ENCODE results near the gene HEG1.

Gene HEG1

GRCh38 chr3:125077864-125078263 is 22.1 kb upstream of the HEG1 start:
- H3K4me1 ChIP-seq (ENCODE audit: control extremely low read depth in 1 of 4, control insufficient read depth in 4 of 4, insufficient read depth in 4 of 4, low read length in 3 of 4), result peaks cover 0 to 5% (median 0%) of the 10 kb centered on the region in 4 experiments
- H3K27ac ChIP-seq (ENCODE audit: insufficient read depth in 1 of 2, low read depth in 1 of 2, low read length in 2 of 2, poor library complexity in 1 of 2, severe bottlenecking in 2 of 2), result no peak overlapping the region
- 100% methylated on average over 2 of the region's 3 CpGs for WGBS (ENCODE audit: insufficient coverage)
- POLR2A ChIA-PET, result no interaction called here
- no peak overlapping the region for H3K4me3 ChIP-seq (ENCODE audit: control insufficient read depth in 1 of 7, extremely low read depth in 1 of 7, insufficient read depth in 4 of 7, low read depth in 2 of 7, low read length in 6 of 7)
- no peaks in the 10 kb centered on the region for H3K9me3 ChIP-seq (ENCODE audit: control extremely low read depth in 1 of 5, control insufficient read depth in 4 of 5, insufficient read depth in 2 of 5, low read depth in 1 of 5, low read length in 4 of 5)
- peaks cover 0 to 2% (median 0%) of the 10 kb centered on the region in 5 experiments for H3K27me3 ChIP-seq (replicated peaks in 2 of 5; ENCODE audit: control insufficient read depth in 4 of 5, insufficient read depth in 5 of 5, low read length in 4 of 5)
- no peaks in the 10 kb centered on the region for H3K36me3 ChIP-seq (ENCODE audit: control insufficient read depth in 4 of 4, insufficient read depth in 4 of 4, low read length in 3 of 4)
- no peak for DNase-seq
- CTCF ChIA-PET, result no interaction called here

DNA sequence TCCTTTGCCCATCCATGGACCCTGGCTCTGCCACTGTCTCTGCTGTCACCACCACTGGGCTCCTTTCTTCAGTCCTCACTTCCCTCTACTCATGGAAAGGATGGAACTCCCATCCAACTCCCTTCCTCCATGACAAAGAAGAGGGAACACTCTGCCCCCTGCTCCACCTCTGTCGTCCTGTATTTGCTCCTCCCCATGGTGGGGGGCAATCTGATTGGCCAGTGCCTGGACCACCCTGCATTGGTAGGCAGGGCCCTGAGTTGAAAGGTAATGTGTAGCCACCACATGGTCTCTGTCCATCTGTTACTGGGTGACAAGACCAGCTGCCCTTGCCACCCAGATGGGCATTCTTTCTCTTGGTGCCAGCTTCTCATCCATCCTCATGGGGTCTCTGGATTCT is 20.7 kb upstream of the HEG1 start:
- Histone ChIP-seq H3K4me1 (ENCODE audit: control extremely low read depth in 1 of 4, control insufficient read depth in 4 of 4, insufficient read depth in 4 of 4, low read length in 3 of 4) (peaks cover 0 to 8% (median 0%) of the 10 kb centered on the region in 4 experiments), H3K4me3 (ENCODE audit: control insufficient read depth in 1 of 7, extremely low read depth in 1 of 7, insufficient read depth in 4 of 7, low read depth in 2 of 7, low read length in 6 of 7) (no peak overlapping the region), H3K27ac (ENCODE audit: insufficient read depth in 1 of 2, low read depth in 1 of 2, low read length in 2 of 2, poor library complexity in 1 of 2, severe bottlenecking in 2 of 2) (no peak overlapping the region), H3K36me3 (ENCODE audit: control insufficient read depth in 4 of 4, insufficient read depth in 4 of 4, low read length in 3 of 4) (no peaks in the 10 kb centered on the region), H3K9me3 (ENCODE audit: control extremely low read depth in 1 of 5, control insufficient read depth in 4 of 5, insufficient read depth in 2 of 5, low read depth in 1 of 5, low read length in 4 of 5) (no peaks in the 10 kb centered on the region), H3K27me3 (replicated peaks in 2 of 5; ENCODE audit: control insufficient read depth in 4 of 5, insufficient read depth in 5 of 5, low read length in 4 of 5) (peaks cover 0 to 2% (median 0%) of the 10 kb centered on the region in 5 experiments)
- WGBS (ENCODE audit: insufficient coverage), result no CpG with 5 or more reads among the region's 1 CpG
- POLR2A ChIA-PET, result no interaction called here
- CTCF ChIA-PET, result no interaction called here
- DNase-seq, result no peak

DNA sequence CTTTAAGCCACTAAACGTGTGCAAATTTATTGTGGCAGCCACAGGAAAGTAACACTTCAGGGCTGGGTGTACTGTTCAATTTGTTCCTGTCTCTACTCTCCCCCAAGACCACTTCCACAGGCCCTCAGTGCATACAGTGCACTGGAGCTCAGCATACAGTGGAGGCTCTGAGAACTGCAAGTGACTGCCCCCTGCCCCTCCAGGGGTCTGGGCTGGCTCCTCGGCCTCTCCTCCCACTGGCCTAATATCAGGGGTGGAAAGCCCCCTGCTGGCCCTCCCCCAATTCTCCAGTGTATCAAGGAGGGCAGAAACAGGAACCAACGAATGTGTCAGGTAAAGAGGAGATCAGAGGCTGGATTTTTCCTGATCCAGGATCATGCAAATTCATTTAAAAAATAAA is 19.9 kb upstream of the HEG1 start:
- Histone ChIP-seq H3K27ac (ENCODE audit: insufficient read depth in 1 of 2, low read depth in 1 of 2, low read length in 2 of 2, poor library complexity in 1 of 2, severe bottlenecking in 2 of 2) (no peak overlapping the region), H3K4me1 (ENCODE audit: control extremely low read depth in 1 of 4, control insufficient read depth in 4 of 4, insufficient read depth in 4 of 4, low read length in 3 of 4) (peaks cover 0 to 8% (median 0%) of the 10 kb centered on the region in 4 experiments), H3K9me3 (ENCODE audit: control extremely low read depth in 1 of 5, control insufficient read depth in 4 of 5, insufficient read depth in 2 of 5, low read depth in 1 of 5, low read length in 4 of 5) (no peaks in the 10 kb centered on the region), H3K27me3 (replicated peaks in 2 of 5; ENCODE audit: control insufficient read depth in 4 of 5, insufficient read depth in 5 of 5, low read length in 4 of 5) (peaks cover 0 to 2% (median 0%) of the 10 kb centered on the region in 5 experiments), H3K36me3 (ENCODE audit: control insufficient read depth in 4 of 4, insufficient read depth in 4 of 4, low read length in 3 of 4) (no peaks in the 10 kb centered on the region), H3K4me3 (ENCODE audit: control insufficient read depth in 1 of 7, extremely low read depth in 1 of 7, insufficient read depth in 4 of 7, low read depth in 2 of 7, low read length in 6 of 7) (no peak overlapping the region)
- ChIA-PET POLR2A (no interaction called here), CTCF (no interaction called here)
- DNase-seq, result peak in 2 of 3 donors; percentile 7 to 13
- WGBS (ENCODE audit: insufficient coverage), result 29% methylated on average over 1 of the region's 3 CpGs

GRCh38 chr3:125073390-125073905 is 17.7 kb upstream of the HEG1 start:
- H3K36me3 ChIP-seq (ENCODE audit: control insufficient read depth in 4 of 4, insufficient read depth in 4 of 4, low read length in 3 of 4), result no peaks in the 10 kb centered on the region
- no peak overlapping the region for H3K4me3 ChIP-seq (ENCODE audit: control insufficient read depth in 1 of 7, extremely low read depth in 1 of 7, insufficient read depth in 4 of 7, low read depth in 2 of 7, low read length in 6 of 7)
- CTCF ChIA-PET, result interaction anchor here (0.6 to 1.5 kb wide), 2 partner anchors 15 to 313 kb away, joined by 3 to 5 read pairs; no protein-coding TSS in a partner anchor
- no peaks in the 10 kb centered on the region for H3K9me3 ChIP-seq (ENCODE audit: control extremely low read depth in 1 of 5, control insufficient read depth in 4 of 5, insufficient read depth in 2 of 5, low read depth in 1 of 5, low read length in 4 of 5)
- DNase-seq, result no peak
- POLR2A ChIA-PET, result interaction anchor here (0.7 kb wide), 1 partner anchor 366 kb away, joined by 4 read pairs; no protein-coding TSS in a partner anchor
- WGBS (ENCODE audit: insufficient coverage), result 99% methylated on average over 7 of the region's 7 CpGs
- peaks cover 0 to 25% (median 8%) of the 10 kb centered on the region in 4 experiments for H3K4me1 ChIP-seq (ENCODE audit: control extremely low read depth in 1 of 4, control insufficient read depth in 4 of 4, insufficient read depth in 4 of 4, low read length in 3 of 4)
- H3K27me3 ChIP-seq (replicated peaks in 2 of 5; ENCODE audit: control insufficient read depth in 4 of 5, insufficient read depth in 5 of 5, low read length in 4 of 5), result no peaks in the 10 kb centered on the region
- H3K27ac ChIP-seq (ENCODE audit: insufficient read depth in 1 of 2, low read depth in 1 of 2, low read length in 2 of 2, poor library complexity in 1 of 2, severe bottlenecking in 2 of 2), result no peak overlapping the region

DNA sequence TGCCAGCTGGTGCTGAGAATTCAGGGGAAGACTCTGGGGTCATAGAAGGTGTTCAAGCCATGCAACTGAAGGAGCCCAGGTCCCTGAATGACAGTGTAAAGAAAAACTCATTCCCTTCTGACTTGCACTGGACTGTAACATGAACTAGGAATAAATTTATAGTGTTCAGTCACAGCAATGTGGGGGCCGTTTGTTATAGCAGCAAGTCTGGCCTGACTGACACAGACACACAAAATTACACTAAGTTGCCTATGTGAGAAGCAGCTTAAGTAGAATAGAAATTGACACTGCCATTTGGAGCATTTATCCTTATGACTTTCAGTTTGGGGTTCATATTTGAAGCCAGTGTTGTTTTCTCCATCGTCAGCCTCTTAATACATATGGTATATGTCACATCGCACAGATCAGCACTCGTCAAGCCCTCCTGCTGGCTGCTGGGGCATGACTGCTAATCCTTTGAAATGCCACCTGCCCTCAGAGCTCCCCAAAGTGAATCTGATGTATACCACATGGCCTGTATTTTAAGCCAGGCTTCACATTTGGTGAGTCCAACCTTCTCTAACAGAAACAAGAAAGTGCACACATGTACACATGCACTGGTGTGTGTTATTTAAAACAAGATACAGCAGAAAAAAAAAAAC is 17.1 kb upstream of the HEG1 start:
- ChIA-PET POLR2A (interaction anchor here (0.7 kb wide), 1 partner anchor 366 kb away, joined by 4 read pairs; no protein-coding TSS in a partner anchor), CTCF (interaction anchor here (0.6 to 1.5 kb wide), 3 partner anchors 14 to 368 kb away, joined by 3 to 5 read pairs (median 3); no protein-coding TSS in a partner anchor)
- peaks cover 0 to 24% (median 8%) of the 10 kb centered on the region in 4 experiments for H3K4me1 ChIP-seq (ENCODE audit: control extremely low read depth in 1 of 4, control insufficient read depth in 4 of 4, insufficient read depth in 4 of 4, low read length in 3 of 4)
- 96% methylated on average over 3 of the region's 4 CpGs for WGBS (ENCODE audit: insufficient coverage)
- H3K27ac ChIP-seq (ENCODE audit: insufficient read depth in 1 of 2, low read depth in 1 of 2, low read length in 2 of 2, poor library complexity in 1 of 2, severe bottlenecking in 2 of 2), result no peak overlapping the region
- H3K27me3 ChIP-seq (replicated peaks in 2 of 5; ENCODE audit: control insufficient read depth in 4 of 5, insufficient read depth in 5 of 5, low read length in 4 of 5), result no peaks in the 10 kb centered on the region
- no peaks in the 10 kb centered on the region for H3K9me3 ChIP-seq (ENCODE audit: control extremely low read depth in 1 of 5, control insufficient read depth in 4 of 5, insufficient read depth in 2 of 5, low read depth in 1 of 5, low read length in 4 of 5)
- no peak overlapping the region for H3K4me3 ChIP-seq (ENCODE audit: control insufficient read depth in 1 of 7, extremely low read depth in 1 of 7, insufficient read depth in 4 of 7, low read depth in 2 of 7, low read length in 6 of 7)
- no peaks in the 10 kb centered on the region for H3K36me3 ChIP-seq (ENCODE audit: control insufficient read depth in 4 of 4, insufficient read depth in 4 of 4, low read length in 3 of 4)
- DNase-seq, result no peak

- no peaks in the 10 kb centered on the region for H3K27me3 ChIP-seq (replicated peaks in 2 of 5; ENCODE audit: control insufficient read depth in 4 of 5, insufficient read depth in 5 of 5, low read length in 4 of 5)
- ChIA-PET POLR2A (no interaction called here), CTCF (interaction anchor here (1.1 to 1.5 kb wide), 2 partner anchors 14 to 368 kb away, joined by 3 read pairs; no protein-coding TSS in a partner anchor)
- H3K4me1 ChIP-seq (ENCODE audit: control extremely low read depth in 1 of 4, control insufficient read depth in 4 of 4, insufficient read depth in 4 of 4, low read length in 3 of 4), result peaks cover 0 to 21% (median 8%) of the 10 kb centered on the region in 4 experiments
- H3K36me3 ChIP-seq (ENCODE audit: control insufficient read depth in 4 of 4, insufficient read depth in 4 of 4, low read length in 3 of 4), result no peaks in the 10 kb centered on the region
- no peak overlapping the region for H3K4me3 ChIP-seq (ENCODE audit: control insufficient read depth in 1 of 7, extremely low read depth in 1 of 7, insufficient read depth in 4 of 7, low read depth in 2 of 7, low read length in 6 of 7)
- peak in 2 of 3 donors; percentile 24 to 26 for DNase-seq
- no peak overlapping the region for H3K27ac ChIP-seq (ENCODE audit: insufficient read depth in 1 of 2, low read depth in 1 of 2, low read length in 2 of 2, poor library complexity in 1 of 2, severe bottlenecking in 2 of 2)
- H3K9me3 ChIP-seq (ENCODE audit: control extremely low read depth in 1 of 5, control insufficient read depth in 4 of 5, insufficient read depth in 2 of 5, low read depth in 1 of 5, low read length in 4 of 5), result no peaks in the 10 kb centered on the region
Observed at GRCh38 chr3:125072301-125072700, 16.5 kb upstream of the HEG1 start.

GRCh38 chr3:125069968-125070745 is 14.4 kb upstream of the HEG1 start:
- no peaks in the 10 kb centered on the region for H3K27me3 ChIP-seq (replicated peaks in 2 of 5; ENCODE audit: control insufficient read depth in 4 of 5, insufficient read depth in 5 of 5, low read length in 4 of 5)
- ChIA-PET CTCF (interaction anchor here (1.2 kb wide), 1 partner anchor 12 kb away, joined by 3 read pairs; no protein-coding TSS in a partner anchor), POLR2A (no interaction called here)
- H3K9me3 ChIP-seq (ENCODE audit: control extremely low read depth in 1 of 5, control insufficient read depth in 4 of 5, insufficient read depth in 2 of 5, low read depth in 1 of 5, low read length in 4 of 5), result no peaks in the 10 kb centered on the region
- H3K27ac ChIP-seq (ENCODE audit: insufficient read depth in 1 of 2, low read depth in 1 of 2, low read length in 2 of 2, poor library complexity in 1 of 2, severe bottlenecking in 2 of 2), result no peak overlapping the region
- no peak overlapping the region for H3K4me3 ChIP-seq (ENCODE audit: control insufficient read depth in 1 of 7, extremely low read depth in 1 of 7, insufficient read depth in 4 of 7, low read depth in 2 of 7, low read length in 6 of 7)
- no peak for DNase-seq
- H3K36me3 ChIP-seq (ENCODE audit: control insufficient read depth in 4 of 4, insufficient read depth in 4 of 4, low read length in 3 of 4), result no peaks in the 10 kb centered on the region
- peaks cover 0 to 21% (median 8%) of the 10 kb centered on the region in 4 experiments for H3K4me1 ChIP-seq (ENCODE audit: control extremely low read depth in 1 of 4, control insufficient read depth in 4 of 4, insufficient read depth in 4 of 4, low read length in 3 of 4)
- WGBS (ENCODE audit: insufficient coverage), result 91% methylated on average over 5 of the region's 7 CpGs

Data from common myeloid progenitor, CD34-positive (primary cell).